Measurements from ENCODE around the gene TMEM220.

- TF ChIP-seq CTCF (IDR thresholded peaks at IDR 0.05): no peak
- TF ChIP-seq POLR2A (IDR thresholded peaks at IDR 0.05): no peak
Measured at GRCh38 chr17:10737736-10738135, 7.9 kb upstream of the TMEM220 start.
